GM19238 (cell line): ENCODE measurements around the gene NPDC1.

Experiments
- DNase-seq: peaks from one replicate; pipeline ENCODE4 v3.0.0; 2011; ENCODE audit warnings: low spot score; ENCODE audit not compliant: insufficient read length

The NPDC1 gene

GRCh38 chr9:137026828-137027227 lies 19.1 kb downstream of the NPDC1 start:
- DNase-seq, result no peak

GRCh38 chr9:137026384-137026783 lies 19.6 kb downstream of the NPDC1 start:
- no peak for DNase-seq

- DNase-seq, result no peak
Measured at GRCh38 chr9:137025517-137025966, 20.4 kb downstream of the NPDC1 start.

GRCh38 chr9:137023583-137023991 lies 22.4 kb downstream of the NPDC1 start:
- DNase-seq, result no peak

GRCh38 chr9:137023157-137023556 lies 22.8 kb downstream of the NPDC1 start:
- DNase-seq, result no peak

GRCh38 chr9:137022662-137023008 lies 23.3 kb downstream of the NPDC1 start:
- no peak for DNase-seq

GRCh38 chr9:137021979-137022661 lies 23.9 kb downstream of the NPDC1 start:
- no peak for DNase-seq

GRCh38 chr9:137021568-137021978 lies 24.4 kb downstream of the NPDC1 start:
- DNase-seq, result no peak

- DNase-seq, result no peak
Measured at GRCh38 chr9:137020771-137021567, 25.0 kb downstream of the NPDC1 start.

GRCh38 chr9:137019891-137020683 lies 25.9 kb downstream of the NPDC1 start:
- no peak for DNase-seq

- no peak for DNase-seq
Measured at GRCh38 chr9:137018761-137019559, 27.0 kb downstream of the NPDC1 start.

- no peak for DNase-seq
Measured at GRCh38 chr9:137017791-137018497, 28.0 kb downstream of the NPDC1 start.

- no peak for DNase-seq
Measured at GRCh38 chr9:137017071-137017470, 28.9 kb downstream of the NPDC1 start.

GRCh38 chr9:137016436-137016835 lies 29.5 kb downstream of the NPDC1 start:
- DNase-seq, result no peak

GRCh38 chr9:137015976-137016375 lies 30.0 kb downstream of the NPDC1 start:
- DNase-seq, result no peak

- no peak for DNase-seq
Measured at GRCh38 chr9:137015540-137015930, 30.4 kb downstream of the NPDC1 start.

GRCh38 chr9:137014776-137015539 lies 31.0 kb downstream of the NPDC1 start:
- no peak for DNase-seq

GRCh38 chr9:137014166-137014565 lies 31.8 kb downstream of the NPDC1 start:
- no peak for DNase-seq

- no peak for DNase-seq
Measured at GRCh38 chr9:137013571-137013940, 32.4 kb downstream of the NPDC1 start.
